Endothelial cell of umbilical vein (primary cell): ENCODE data around the gene CH25H.

Experiments used
- EZH2 ChIP-seq: IDR thresholded peaks from 2 replicates; pipeline ENCODE4 v1.6.1; 2012; ENCODE audit warnings: borderline replicate concordance, low read depth, mild to moderate bottlenecking, moderate library complexity, low read length, inconsistent platforms; ENCODE audit not compliant: severe bottlenecking
- FOS ChIP-seq: IDR thresholded peaks from 2 replicates; pipeline ENCODE4 v1.6.1; 2011; ENCODE audit warnings: mild to moderate bottlenecking, low read length, moderate library complexity, borderline replicate concordance; ENCODE audit not compliant: insufficient read depth
- GATA2 ChIP-seq: IDR thresholded peaks from 2 replicates; pipeline ENCODE4 v1.7.0; 2011; ENCODE audit warnings: low read depth, mild to moderate bottlenecking, moderate library complexity, mixed read lengths, low read length; ENCODE audit not compliant: insufficient read length, insufficient read depth
- MAX ChIP-seq: IDR thresholded peaks from 2 replicates; pipeline ENCODE4 v1.6.1; 2011; ENCODE audit not compliant: insufficient read depth, insufficient read length
- MYC ChIP-seq: IDR thresholded peaks from one replicate; pipeline ENCODE4 v1.6.1; 2011; ENCODE audit warnings: mild to moderate bottlenecking, low read depth, low read length
- POLR2A ChIP-seq: IDR thresholded peaks from 2 replicates; pipeline ENCODE4 v1.6.1; 2012; ENCODE audit warnings: low read depth, mild to moderate bottlenecking, control low read depth, low read length
- TF ChIP-seq, protein P1 (sequence below), 2 donors: IDR thresholded peaks; 1 replicate in 1 of 2; 2 replicates in 1 of 2; pipeline ENCODE4 v1.5.1; 2011; ENCODE audit warnings: low read length in 2 of 2, mild to moderate bottlenecking in 2 of 2, moderate library complexity in 2 of 2, control low read depth in 1 of 2, inconsistent platforms in 1 of 2, low read depth in 1 of 2; ENCODE audit not compliant: insufficient read depth in 1 of 2; ENCODE audit errors: extremely low read depth in 1 of 2

DNA sequence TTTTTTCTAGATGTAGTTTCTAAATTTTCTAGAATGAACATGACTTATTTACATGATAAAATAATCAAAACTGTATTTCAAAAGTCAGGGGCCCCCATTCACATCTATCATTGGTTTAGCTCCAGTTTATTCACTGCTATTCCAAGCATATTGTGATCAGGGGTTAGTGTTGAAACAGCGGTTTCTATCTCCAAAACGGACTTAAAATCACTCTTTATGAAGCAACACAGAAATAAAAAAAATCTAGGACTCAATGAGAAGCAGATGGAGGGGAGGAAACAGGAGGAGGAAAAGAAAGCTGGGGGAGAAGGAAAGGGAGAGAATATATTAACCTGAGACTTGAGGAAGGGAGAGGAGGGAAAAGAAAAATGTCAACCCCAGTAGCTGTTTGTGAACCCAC, 14.8 kb upstream of the CH25H start:
- TF ChIP-seq, protein P1, sequence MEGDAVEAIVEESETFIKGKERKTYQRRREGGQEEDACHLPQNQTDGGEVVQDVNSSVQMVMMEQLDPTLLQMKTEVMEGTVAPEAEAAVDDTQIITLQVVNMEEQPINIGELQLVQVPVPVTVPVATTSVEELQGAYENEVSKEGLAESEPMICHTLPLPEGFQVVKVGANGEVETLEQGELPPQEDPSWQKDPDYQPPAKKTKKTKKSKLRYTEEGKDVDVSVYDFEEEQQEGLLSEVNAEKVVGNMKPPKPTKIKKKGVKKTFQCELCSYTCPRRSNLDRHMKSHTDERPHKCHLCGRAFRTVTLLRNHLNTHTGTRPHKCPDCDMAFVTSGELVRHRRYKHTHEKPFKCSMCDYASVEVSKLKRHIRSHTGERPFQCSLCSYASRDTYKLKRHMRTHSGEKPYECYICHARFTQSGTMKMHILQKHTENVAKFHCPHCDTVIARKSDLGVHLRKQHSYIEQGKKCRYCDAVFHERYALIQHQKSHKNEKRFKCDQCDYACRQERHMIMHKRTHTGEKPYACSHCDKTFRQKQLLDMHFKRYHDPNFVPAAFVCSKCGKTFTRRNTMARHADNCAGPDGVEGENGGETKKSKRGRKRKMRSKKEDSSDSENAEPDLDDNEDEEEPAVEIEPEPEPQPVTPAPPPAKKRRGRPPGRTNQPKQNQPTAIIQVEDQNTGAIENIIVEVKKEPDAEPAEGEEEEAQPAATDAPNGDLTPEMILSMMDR (IDR thresholded peaks at IDR 0.05; ENCODE audit: extremely low read depth in 1 of 2, insufficient read depth in 1 of 2, low read depth in 1 of 2, low read length in 2 of 2) = no peak
- TF ChIP-seq EZH2 (no peak), FOS (no peak), MYC (no peak), POLR2A (no peak), MAX (no peak), GATA2 (no peak)
